GM12873 (cell line): Measurements from ENCODE around the gene GDF10.

Experiments
- TF ChIP-seq, protein P1 (sequence below): IDR thresholded peaks from 2 replicates; pipeline ENCODE4 v1.5.1; 2012; ENCODE audit warnings: low read depth, mild to moderate bottlenecking, moderate library complexity, low read length, control low read depth; ENCODE audit not compliant: insufficient read depth; ENCODE audit errors: missing control alignments

GDF10 gene

DNA sequence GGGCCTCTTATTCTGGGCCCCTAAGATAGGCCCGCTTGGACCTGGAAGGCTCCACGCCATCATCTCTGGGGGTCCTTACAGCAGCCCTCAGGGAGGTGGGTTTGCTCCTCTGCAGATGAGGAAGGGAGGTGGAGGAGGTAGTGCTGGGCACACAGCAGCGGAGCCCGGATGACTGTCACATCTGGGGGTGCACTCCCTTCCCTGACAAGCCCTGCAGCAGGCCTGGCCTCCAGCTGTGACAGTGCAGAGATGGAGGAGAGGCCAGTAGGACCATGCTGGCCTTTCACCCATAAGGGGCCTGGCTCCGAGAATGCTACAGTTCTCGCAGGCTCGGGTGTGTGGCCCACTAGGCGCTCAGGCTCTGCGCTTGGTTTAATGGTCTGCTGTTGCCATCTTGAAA lies 31.5 kb downstream of the GDF10 start:
- TF ChIP-seq, protein P1, sequence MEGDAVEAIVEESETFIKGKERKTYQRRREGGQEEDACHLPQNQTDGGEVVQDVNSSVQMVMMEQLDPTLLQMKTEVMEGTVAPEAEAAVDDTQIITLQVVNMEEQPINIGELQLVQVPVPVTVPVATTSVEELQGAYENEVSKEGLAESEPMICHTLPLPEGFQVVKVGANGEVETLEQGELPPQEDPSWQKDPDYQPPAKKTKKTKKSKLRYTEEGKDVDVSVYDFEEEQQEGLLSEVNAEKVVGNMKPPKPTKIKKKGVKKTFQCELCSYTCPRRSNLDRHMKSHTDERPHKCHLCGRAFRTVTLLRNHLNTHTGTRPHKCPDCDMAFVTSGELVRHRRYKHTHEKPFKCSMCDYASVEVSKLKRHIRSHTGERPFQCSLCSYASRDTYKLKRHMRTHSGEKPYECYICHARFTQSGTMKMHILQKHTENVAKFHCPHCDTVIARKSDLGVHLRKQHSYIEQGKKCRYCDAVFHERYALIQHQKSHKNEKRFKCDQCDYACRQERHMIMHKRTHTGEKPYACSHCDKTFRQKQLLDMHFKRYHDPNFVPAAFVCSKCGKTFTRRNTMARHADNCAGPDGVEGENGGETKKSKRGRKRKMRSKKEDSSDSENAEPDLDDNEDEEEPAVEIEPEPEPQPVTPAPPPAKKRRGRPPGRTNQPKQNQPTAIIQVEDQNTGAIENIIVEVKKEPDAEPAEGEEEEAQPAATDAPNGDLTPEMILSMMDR = no peak

DNA sequence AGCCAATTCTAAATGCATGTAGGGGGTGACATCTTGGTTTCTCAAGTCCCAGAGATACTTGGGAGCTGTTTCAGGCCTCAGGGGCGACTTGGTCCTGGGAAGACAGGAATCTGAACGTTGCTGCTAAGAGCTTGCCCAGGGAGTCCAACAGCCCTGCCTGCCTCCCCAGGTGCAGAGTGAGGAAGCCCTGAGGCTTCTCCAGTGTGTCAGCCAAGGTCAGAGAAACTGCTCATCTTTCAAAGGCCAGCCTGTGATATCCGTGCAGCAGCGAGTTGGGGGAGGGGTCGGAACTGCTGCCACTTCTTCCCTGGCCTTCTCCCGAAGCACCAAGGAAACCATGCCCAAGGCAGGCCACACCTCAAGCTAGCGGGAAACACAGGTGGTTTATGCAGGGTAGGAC lies 32.0 kb downstream of the GDF10 start:
- TF ChIP-seq, protein P1 = no peak

DNA sequence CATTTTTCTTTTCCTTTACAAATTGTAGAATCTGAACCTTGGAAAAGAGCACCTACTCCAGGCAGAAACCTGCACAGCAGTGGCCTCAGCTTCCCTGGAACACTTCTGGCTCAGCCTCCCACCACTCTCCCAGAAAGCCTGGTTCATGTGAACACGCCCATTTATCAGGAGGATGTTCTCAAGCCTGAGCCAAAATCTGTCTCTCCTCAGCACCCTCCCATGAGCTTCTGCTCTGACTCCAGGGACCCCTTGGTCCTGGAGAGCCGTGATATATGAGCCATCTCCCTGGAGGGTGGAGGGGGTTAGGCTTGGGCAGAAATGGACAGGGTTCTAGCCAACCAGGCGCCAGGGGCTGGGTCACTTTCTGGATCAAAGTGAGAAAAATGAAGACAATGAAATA lies 32.4 kb downstream of the GDF10 start:
- TF ChIP-seq, protein P1 = no peak

DNA sequence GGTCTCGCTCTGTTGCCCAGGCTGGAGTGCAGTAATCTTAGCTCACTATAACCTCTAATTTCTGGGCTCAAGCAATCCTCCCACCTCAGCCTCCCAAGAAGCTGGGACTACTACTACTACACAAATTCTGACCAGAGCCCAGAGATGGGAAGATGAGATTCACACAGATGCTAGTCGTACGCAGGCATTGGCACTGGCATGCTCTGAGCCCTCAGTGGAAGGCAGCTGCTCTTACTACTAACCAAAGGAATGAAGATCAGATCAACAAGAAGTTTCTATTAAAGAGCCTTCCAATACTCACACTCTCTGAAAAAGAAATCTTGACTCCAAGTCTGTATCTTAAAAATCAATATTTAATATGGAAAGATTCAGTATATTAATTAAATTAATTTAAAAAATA lies 32.9 kb downstream of the GDF10 start:
- TF ChIP-seq, protein P1 = no peak

DNA sequence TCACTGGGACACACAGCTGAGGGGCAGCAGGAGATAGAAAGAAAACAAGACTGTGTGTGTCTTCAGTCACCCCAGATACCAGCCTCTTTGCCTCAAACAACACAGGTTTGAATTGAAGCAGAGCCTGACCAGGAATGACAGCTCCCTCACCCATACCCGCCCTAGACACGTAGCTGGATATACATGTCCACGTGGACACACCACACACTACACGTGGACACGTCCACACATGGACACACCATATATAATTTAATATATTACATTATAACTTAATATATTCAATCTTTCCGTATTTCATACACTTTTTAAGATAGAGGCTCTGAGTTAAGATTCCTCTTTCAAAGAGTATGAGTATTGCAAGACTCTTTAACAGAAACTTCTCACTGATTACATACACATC lies 33.5 kb downstream of the GDF10 start:
- TF ChIP-seq, protein P1 = no peak

GRCh38 chr10:47334466-47335295 lies 34.7 kb downstream of the GDF10 start:
- TF ChIP-seq, protein P1 = no peak

DNA sequence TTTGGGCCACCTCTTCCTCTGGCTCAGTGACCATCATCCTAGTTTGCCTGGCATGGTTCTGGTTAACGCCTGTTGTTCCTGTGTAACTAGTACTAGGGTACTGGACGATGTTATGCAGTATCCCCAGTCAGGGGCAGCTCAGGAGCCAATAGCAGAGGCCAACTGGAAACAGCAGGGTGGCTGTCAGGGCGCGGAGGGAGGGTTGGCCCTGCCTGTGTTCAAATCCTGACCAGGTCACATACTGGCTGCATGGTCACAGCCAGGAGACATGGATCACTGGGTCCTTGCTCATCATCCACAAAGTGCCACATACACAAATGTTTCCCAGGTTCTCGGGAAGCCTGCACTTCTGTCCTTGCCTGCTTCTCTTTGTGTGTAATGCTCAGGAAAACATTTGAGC lies 35.9 kb downstream of the GDF10 start:
- TF ChIP-seq, protein P1 = no peak
